Vagina (tissue), 2 donors: ENCODE measurements around the gene BCDIN3D. TPM values are rescaled to one million over a fixed set of nuclear protein-coding genes. Genes with fewer than 3 reads are reported as not detected.

Source experiments
- DNase-seq, 2 donors: peaks; one replicate each; pipeline ENCODE4 v3.0.0-alpha.2; 2017; ENCODE audit errors: extremely low spot score in 2 of 2
- H3K27ac ChIP-seq: fragments of 200-600 bp; sonication (generic); one replicate; pipeline ENCODE4 v1.5.1; 2019
- H3K27me3 ChIP-seq: fragments of 200-600 bp; sonication (generic); one replicate; pipeline ENCODE4 v1.5.1; 2019
- H3K36me3 ChIP-seq, 2 donors: fragments of 200-600 bp; sonication (generic); one replicate each; pipeline ENCODE4 v1.5.1; 2017 to 2019
- H3K4me1 ChIP-seq: fragments of 200-600 bp; sonication (generic); one replicate; pipeline ENCODE4 v1.5.1; 2019
- H3K4me3 ChIP-seq, 2 donors: fragments of 200-600 bp; sonication (generic); 1 replicate in 1 of 2; 2 replicates in 1 of 2; pipeline ENCODE4 v1.5.1; 2016 to 2019
- H3K9me3 ChIP-seq: fragments of 200-600 bp; sonication (generic); one replicate; pipeline ENCODE4 v1.5.1; 2019
- CTCF ChIP-seq, 3 experiments: fragments of 450-650 bp in 2 of 3; fragments of 200-600 bp in 1 of 3; sonication (generic) in 1 of 3; IDR thresholded peaks; one replicate each; pipeline ENCODE4 v1.5.1; 2017 to 2019; ENCODE audit warnings: antibody characterized with exemption in 3 of 3, mild to moderate bottlenecking in 2 of 3, moderate library complexity in 2 of 3
- POLR2A ChIP-seq, 2 donors: fragments of 450-650 bp; IDR thresholded peaks; one replicate each; pipeline ENCODE4 v1.6.1; 2017; ENCODE audit warnings: antibody characterized with exemption in 2 of 2, mild to moderate bottlenecking in 2 of 2, moderate library complexity in 2 of 2
- POLR2AphosphoS5 ChIP-seq, 2 donors: sonication (generic); formaldehyde crosslinking; IDR thresholded peaks; one replicate each; pipeline ENCODE4 v1.9.0; 2017; ENCODE audit warnings: antibody characterized with exemption in 2 of 2, mild to moderate bottlenecking in 2 of 2, low read depth in 1 of 2; ENCODE audit not compliant: insufficient read depth in 1 of 2
- intact Hi-C: fragments of 100-400 bp; cut with DNase I; formaldehyde crosslinking; loops from one replicate; pipeline ENCODE4 v1.15.1; 2023
- total RNA-seq: library from RNA; depleted of rRNA; stranded (reverse); fragments of >200 nt; gene quantifications from one replicate; pipeline ENCODE4 v1.2.3, GENCODE V29; 2016

Gene BCDIN3D
- total RNA-seq, 1 donor from 2014 or later, result 2.7 TPM

GRCh38 chr12:49818241-49818895 is 24.5 kb downstream of the BCDIN3D start:
- no peaks in the 10 kb centered on the region for H3K27me3 ChIP-seq
- peaks cover 20% of the 10 kb centered on the region for H3K4me1 ChIP-seq
- no peaks in the 10 kb centered on the region for H3K9me3 ChIP-seq
- no peak overlapping the region for H3K27ac ChIP-seq
- DNase-seq, result no peak
- H3K4me3 ChIP-seq, result no peak overlapping the region
- no peaks in the 10 kb centered on the region for H3K36me3 ChIP-seq
- TF ChIP-seq CTCF (IDR thresholded peaks at IDR 0.05) (no peak), POLR2AphosphoS5 (IDR thresholded peaks at IDR 0.05; ENCODE audit: insufficient read depth in 1 of 2, low read depth in 1 of 2) (no peak), POLR2A (IDR thresholded peaks at IDR 0.05) (no peak)
- intact Hi-C loops, result no loop called here

GRCh38 chr12:49813131-49813530 is 29.8 kb downstream of the BCDIN3D start:
- H3K36me3 ChIP-seq, result no peaks in the 10 kb centered on the region
- intact Hi-C loops, result no loop called here
- H3K27ac ChIP-seq, result no peak overlapping the region
- no peaks in the 10 kb centered on the region for H3K27me3 ChIP-seq
- H3K4me3 ChIP-seq, result no peak overlapping the region
- peaks cover 20% of the 10 kb centered on the region for H3K4me1 ChIP-seq
- no peak for DNase-seq
- TF ChIP-seq POLR2AphosphoS5 (IDR thresholded peaks at IDR 0.05; ENCODE audit: insufficient read depth in 1 of 2, low read depth in 1 of 2), result no peak
- TF ChIP-seq CTCF (IDR thresholded peaks at IDR 0.05), result no peak
- TF ChIP-seq POLR2A (IDR thresholded peaks at IDR 0.05), result no peak
- H3K9me3 ChIP-seq, result no peaks in the 10 kb centered on the region

GRCh38 chr12:49811961-49812401 is 30.9 kb downstream of the BCDIN3D start:
- TF ChIP-seq POLR2A (IDR thresholded peaks at IDR 0.05) (no peak), CTCF (IDR thresholded peaks at IDR 0.05) (no peak), POLR2AphosphoS5 (IDR thresholded peaks at IDR 0.05; ENCODE audit: insufficient read depth in 1 of 2, low read depth in 1 of 2) (no peak)
- no peaks in the 10 kb centered on the region for H3K36me3 ChIP-seq
- no peak overlapping the region for H3K27ac ChIP-seq
- intact Hi-C loops, result no loop called here
- no peaks in the 10 kb centered on the region for H3K9me3 ChIP-seq
- H3K4me1 ChIP-seq, result peaks cover 20% of the 10 kb centered on the region
- no peaks in the 10 kb centered on the region for H3K27me3 ChIP-seq
- H3K4me3 ChIP-seq, result no peak overlapping the region
- DNase-seq, result no peak

GRCh38 chr12:49811136-49811535 is 31.8 kb downstream of the BCDIN3D start:
- Histone ChIP-seq H3K4me3 (no peak overlapping the region), H3K9me3 (no peaks in the 10 kb centered on the region), H3K36me3 (no peaks in the 10 kb centered on the region), H3K4me1 (peaks cover 20% of the 10 kb centered on the region), H3K27ac (no peak overlapping the region), H3K27me3 (no peaks in the 10 kb centered on the region)
- TF ChIP-seq POLR2A (IDR thresholded peaks at IDR 0.05), result no peak
- no peak for TF ChIP-seq CTCF (IDR thresholded peaks at IDR 0.05)
- no peak for TF ChIP-seq POLR2AphosphoS5 (IDR thresholded peaks at IDR 0.05; ENCODE audit: insufficient read depth in 1 of 2, low read depth in 1 of 2)
- intact Hi-C loops, result no loop called here
- DNase-seq, result no peak

- Histone ChIP-seq H3K36me3 (peaks cover 0 to 9% of the 10 kb centered on the region in 2 donors), H3K9me3 (no peaks in the 10 kb centered on the region), H3K4me3 (no peak overlapping the region), H3K4me1 (peaks cover 20% of the 10 kb centered on the region), H3K27me3 (no peaks in the 10 kb centered on the region), H3K27ac (peak overlapping the region; percentile 67)
- no peak for TF ChIP-seq POLR2AphosphoS5 (IDR thresholded peaks at IDR 0.05; ENCODE audit: insufficient read depth in 1 of 2, low read depth in 1 of 2)
- no peak for TF ChIP-seq POLR2A (IDR thresholded peaks at IDR 0.05)
- no peak for TF ChIP-seq CTCF (IDR thresholded peaks at IDR 0.05)
- no peak for DNase-seq
- intact Hi-C loops, result no loop called here
These were observed 33.0 kb downstream of the BCDIN3D start for GRCh38 chr12:49809906-49810389.
